ENCODE measurements around the gene CCDC192. TPM values are rescaled to one million over a fixed set of nuclear protein-coding genes. Genes with fewer than 3 reads are reported as not detected.

The CCDC192 gene
- total and polyA plus RNA-seq, 10 of the 15 experiments (the other 5 are each of a cell fraction or from before 2014, with no cell fraction given) = 0.20 to 0.79 (median 0.32) TPM; not detected in 4

DNA sequence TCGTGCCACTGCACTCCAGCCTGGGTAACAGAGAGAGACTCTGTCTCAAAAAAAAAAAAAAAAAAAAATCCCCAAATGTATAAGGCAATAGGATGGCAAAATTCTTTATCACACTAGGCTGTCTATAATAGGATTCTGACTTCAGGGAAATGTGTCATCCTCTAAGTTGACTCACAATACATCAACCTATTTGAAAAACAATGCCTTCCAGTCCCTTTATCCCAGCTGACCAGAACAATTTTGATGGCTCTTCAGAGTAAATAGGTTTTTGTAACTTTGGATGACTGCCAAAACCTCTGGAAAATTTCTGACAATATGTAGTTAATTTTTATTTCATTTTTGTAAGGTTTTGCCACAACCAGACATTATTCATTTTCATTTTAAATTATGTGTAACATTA lies 184.1 kb downstream of the CCDC192 start:
- RAD21 ChIA-PET (ENCODE audit: unreplicated experiment) = interaction anchor here (0.6 kb wide), 1 partner anchor 196 kb away, joined by 3 read pairs; no protein-coding TSS in a partner anchor
- no peaks in the 10 kb centered on the region for H3K27me3 ChIP-seq (replicated peaks in 1 of 2; ENCODE audit: control insufficient read depth in 2 of 2, insufficient read depth in 2 of 2, low read length in 1 of 2)
- no peak overlapping the region for H3K4me3 ChIP-seq
- POLR2A ChIA-PET = no interaction called here
- DNase-seq (ENCODE audit: low read depth, low spot score) (no peak), FAIRE-seq (no peak), ATAC-seq (no peak)
- no TSS peak for BruUV-seq (replicated peaks)
- no peaks in the 10 kb centered on the region for H4K20me1 ChIP-seq (ENCODE audit: control insufficient read depth, insufficient read depth)
- no peak for TF ChIP-seq NRF1 (conservative IDR thresholded peaks at IDR 0.05; ENCODE audit: low read depth, low read length)
- TF ChIP-seq, protein P1, sequence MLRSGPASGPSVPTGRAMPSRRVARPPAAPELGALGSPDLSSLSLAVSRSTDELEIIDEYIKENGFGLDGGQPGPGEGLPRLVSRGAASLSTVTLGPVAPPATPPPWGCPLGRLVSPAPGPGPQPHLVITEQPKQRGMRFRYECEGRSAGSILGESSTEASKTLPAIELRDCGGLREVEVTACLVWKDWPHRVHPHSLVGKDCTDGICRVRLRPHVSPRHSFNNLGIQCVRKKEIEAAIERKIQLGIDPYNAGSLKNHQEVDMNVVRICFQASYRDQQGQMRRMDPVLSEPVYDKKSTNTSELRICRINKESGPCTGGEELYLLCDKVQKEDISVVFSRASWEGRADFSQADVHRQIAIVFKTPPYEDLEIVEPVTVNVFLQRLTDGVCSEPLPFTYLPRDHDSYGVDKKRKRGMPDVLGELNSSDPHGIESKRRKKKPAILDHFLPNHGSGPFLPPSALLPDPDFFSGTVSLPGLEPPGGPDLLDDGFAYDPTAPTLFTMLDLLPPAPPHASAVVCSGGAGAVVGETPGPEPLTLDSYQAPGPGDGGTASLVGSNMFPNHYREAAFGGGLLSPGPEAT (IDR thresholded peaks at IDR 0.05; ENCODE audit: low read depth) = no peak
- no peak for TF ChIP-seq RELA (IDR thresholded peaks at IDR 0.05; ENCODE audit: borderline replicate concordance, partially characterized antibody)
- TF ChIP-seq YBX1 (IDR thresholded peaks at IDR 0.05) = no peak
- TF ChIP-seq, protein P2, sequence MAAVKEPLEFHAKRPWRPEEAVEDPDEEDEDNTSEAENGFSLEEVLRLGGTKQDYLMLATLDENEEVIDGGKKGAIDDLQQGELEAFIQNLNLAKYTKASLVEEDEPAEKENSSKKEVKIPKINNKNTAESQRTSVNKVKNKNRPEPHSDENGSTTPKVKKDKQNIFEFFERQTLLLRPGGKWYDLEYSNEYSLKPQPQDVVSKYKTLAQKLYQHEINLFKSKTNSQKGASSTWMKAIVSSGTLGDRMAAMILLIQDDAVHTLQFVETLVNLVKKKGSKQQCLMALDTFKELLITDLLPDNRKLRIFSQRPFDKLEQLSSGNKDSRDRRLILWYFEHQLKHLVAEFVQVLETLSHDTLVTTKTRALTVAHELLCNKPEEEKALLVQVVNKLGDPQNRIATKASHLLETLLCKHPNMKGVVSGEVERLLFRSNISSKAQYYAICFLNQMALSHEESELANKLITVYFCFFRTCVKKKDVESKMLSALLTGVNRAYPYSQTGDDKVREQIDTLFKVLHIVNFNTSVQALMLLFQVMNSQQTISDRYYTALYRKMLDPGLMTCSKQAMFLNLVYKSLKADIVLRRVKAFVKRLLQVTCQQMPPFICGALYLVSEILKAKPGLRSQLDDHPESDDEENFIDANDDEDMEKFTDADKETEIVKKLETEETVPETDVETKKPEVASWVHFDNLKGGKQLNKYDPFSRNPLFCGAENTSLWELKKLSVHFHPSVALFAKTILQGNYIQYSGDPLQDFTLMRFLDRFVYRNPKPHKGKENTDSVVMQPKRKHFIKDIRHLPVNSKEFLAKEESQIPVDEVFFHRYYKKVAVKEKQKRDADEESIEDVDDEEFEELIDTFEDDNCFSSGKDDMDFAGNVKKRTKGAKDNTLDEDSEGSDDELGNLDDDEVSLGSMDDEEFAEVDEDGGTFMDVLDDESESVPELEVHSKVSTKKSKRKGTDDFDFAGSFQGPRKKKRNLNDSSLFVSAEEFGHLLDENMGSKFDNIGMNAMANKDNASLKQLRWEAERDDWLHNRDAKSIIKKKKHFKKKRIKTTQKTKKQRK (IDR thresholded peaks at IDR 0.05; ENCODE audit: low read depth, low read length) = no peak
- TF ChIP-seq, protein P3, sequence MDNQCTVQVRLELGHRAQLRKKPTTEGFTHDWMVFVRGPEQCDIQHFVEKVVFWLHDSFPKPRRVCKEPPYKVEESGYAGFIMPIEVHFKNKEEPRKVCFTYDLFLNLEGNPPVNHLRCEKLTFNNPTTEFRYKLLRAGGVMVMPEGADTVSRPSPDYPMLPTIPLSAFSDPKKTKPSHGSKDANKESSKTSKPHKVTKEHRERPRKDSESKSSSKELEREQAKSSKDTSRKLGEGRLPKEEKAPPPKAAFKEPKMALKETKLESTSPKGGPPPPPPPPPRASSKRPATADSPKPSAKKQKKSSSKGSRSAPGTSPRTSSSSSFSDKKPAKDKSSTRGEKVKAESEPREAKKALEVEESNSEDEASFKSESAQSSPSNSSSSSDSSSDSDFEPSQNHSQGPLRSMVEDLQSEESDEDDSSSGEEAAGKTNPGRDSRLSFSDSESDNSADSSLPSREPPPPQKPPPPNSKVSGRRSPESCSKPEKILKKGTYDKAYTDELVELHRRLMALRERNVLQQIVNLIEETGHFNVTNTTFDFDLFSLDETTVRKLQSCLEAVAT (IDR thresholded peaks at IDR 0.05) = no peak
- no peak for TF ChIP-seq NR2C2 (IDR thresholded peaks at IDR 0.05; ENCODE audit: borderline replicate concordance, control insufficient read depth, insufficient read length, low read depth)
- TF ChIP-seq CBX3 (IDR thresholded peaks at IDR 0.05; ENCODE audit: borderline replicate concordance, low read depth) = no peak
- TF ChIP-seq HDAC6 (IDR thresholded peaks at IDR 0.05; ENCODE audit: unreplicated experiment) = no peak
- no peak for TF ChIP-seq POLR2AphosphoS2 (IDR thresholded peaks at IDR 0.05; ENCODE audit: low read depth, low read length)
- no peak for TF ChIP-seq BHLHE40 (IDR thresholded peaks at IDR 0.05; ENCODE audit: borderline replicate concordance in 1 of 2, low read depth in 2 of 2, low read length in 1 of 2)
- no peak overlapping the region for H3K27ac ChIP-seq (ENCODE audit: control insufficient read depth, insufficient read depth)
- H3K4me2 ChIP-seq (ENCODE audit: control insufficient read depth, insufficient read depth) = no peak overlapping the region
- H3K36me3 ChIP-seq (ENCODE audit: control insufficient read depth in 2 of 2, insufficient read depth in 2 of 2, low read length in 1 of 2) = no peaks in the 10 kb centered on the region
- no peaks in the 10 kb centered on the region for H3K9me3 ChIP-seq (replicated peaks; ENCODE audit: control insufficient read depth, insufficient read depth, low read length)
- intact Hi-C loops (cut with micrococcal nuclease; ENCODE audit: unreplicated experiment) (no loop called here), in situ Hi-C loops (cut with MboI) (no loop called here)
- WGBS (ENCODE audit: insufficient coverage, insufficient replicate concordance, low lambda C conversion rate, missing lambda C conversion rate) = no CpG with 5 or more reads among the region's 1 CpG
- SMC1A ChIA-PET (ENCODE audit: uncharacterized antibody, unreplicated experiment) = interaction anchor here (1.5 kb wide), 1 partner anchor 9 kb away, joined by 4 read pairs; no protein-coding TSS in a partner anchor
- H2AFZ ChIP-seq (ENCODE audit: control insufficient read depth, low read depth, low read length) = no peak overlapping the region
- no peaks in the 10 kb centered on the region for H3K4me1 ChIP-seq (ENCODE audit: control insufficient read depth, insufficient read depth, low read length)
- H3K79me2 ChIP-seq (ENCODE audit: control insufficient read depth, insufficient read depth, low read length) = no peaks in the 10 kb centered on the region
- no peak overlapping the region for H3K9ac ChIP-seq (ENCODE audit: control insufficient read depth, insufficient read depth, low read length)
- CTCF ChIA-PET = interaction anchor here (1.4 kb wide), 1 partner anchor 9 kb away, joined by 3 read pairs; no protein-coding TSS in a partner anchor

Measured in GM12878 (cell line).